NCI-H146 treated with DMSO at 0.1 percent for 48 hours (cell line): ENCODE data around the gene ADSS1.

Experiments used
- DNase-seq: peaks from one replicate; lab custom pipeline; 2025; ENCODE audit not compliant: unreplicated experiment; lab: John Stamatoyannopoulos, UW

The ADSS1 gene

GRCh38 chr14:104731320-104732294, 7.6 kb downstream of the ADSS1 start:
- no peak for DNase-seq

- no peak for DNase-seq
These were observed 8.4 kb downstream of the ADSS1 start for GRCh38 chr14:104732355-104732804.

- no peak for DNase-seq
These were observed 9.1 kb downstream of the ADSS1 start for GRCh38 chr14:104732931-104733681.

- DNase-seq, result no peak
These were observed 10.1 kb downstream of the ADSS1 start for GRCh38 chr14:104734051-104734587.

- no peak for DNase-seq
These were observed 10.6 kb downstream of the ADSS1 start for GRCh38 chr14:104734601-104734990.

DNA sequence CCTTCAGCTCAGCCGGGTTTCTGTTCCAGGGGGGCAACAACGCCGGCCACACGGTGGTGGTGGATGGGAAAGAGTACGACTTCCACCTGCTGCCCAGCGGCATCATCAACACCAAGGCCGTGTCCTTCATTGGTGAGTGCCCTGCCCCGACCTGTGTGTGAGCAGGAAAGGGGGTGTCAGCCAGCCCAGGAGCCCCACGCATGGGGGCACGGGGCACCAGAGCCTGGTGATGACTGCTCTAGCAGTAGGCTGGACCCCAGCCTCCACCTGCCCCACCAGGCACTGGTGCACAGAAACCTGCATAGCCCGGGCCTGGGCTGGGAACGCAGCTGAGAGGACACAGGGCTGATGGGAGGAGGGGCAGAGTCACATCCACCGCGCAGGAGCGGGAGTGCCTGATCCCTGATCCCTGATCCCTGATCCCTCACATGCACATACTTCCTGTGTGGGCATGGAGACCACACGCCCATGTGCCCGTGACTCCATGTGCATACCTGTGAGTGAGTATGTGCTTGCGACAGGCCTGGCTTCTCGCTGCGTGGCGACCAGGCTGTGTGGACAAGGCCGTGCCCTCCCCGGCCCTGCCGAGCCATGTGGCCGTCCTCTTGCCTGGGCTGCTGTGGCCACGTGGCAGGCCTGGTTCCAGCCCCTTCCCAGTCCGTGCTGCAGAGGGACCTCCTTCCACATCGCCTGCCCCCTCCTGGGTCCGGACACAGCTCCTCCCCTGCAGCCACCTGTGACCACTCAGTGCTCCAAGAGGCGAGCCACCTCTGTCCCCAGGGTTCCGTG, 11.2 kb downstream of the ADSS1 start:
- no peak for DNase-seq

DNA sequence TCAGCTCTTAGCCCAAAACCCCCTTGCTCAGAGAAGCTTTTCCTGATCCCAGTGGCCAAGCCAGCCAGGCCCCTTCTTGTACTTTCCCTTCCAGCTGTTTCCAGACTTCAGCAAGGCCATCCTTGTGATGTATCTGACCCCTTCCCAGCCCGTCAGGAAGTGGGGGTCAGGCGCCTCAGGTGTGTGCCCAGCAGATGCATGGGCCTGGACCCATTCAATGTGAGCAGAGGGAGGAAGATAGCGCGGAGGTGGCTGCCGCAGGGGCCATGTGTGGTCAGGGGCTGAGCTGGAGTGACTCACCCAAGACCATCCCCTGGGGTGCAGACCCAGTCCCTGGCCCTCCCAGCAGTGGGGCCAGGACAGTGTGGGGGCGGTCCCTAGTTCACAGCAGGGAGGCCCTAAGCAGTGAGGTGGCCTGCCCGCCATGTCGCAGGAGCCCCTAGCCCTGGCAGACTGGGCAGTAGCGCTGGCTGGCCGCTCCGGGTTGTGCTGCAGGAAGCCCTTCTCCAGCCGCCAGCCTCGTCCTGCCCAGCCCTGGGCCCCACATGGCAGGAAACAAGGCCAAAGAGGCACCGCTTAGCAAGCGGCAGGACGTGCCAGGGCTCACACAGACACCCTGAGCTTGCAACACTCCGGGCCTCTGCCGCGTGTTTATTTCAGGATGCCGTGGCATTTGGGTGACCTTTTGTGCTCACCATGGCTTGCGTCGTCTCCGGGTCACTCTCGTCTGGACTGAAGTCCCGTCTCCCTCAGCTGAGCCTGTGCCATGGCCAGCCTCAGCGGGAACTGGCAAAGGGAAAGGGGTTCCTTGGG, 12.0 kb downstream of the ADSS1 start:
- DNase-seq, result no peak

GRCh38 chr14:104738375-104739019, 14.5 kb downstream of the ADSS1 start:
- no peak for DNase-seq

DNA sequence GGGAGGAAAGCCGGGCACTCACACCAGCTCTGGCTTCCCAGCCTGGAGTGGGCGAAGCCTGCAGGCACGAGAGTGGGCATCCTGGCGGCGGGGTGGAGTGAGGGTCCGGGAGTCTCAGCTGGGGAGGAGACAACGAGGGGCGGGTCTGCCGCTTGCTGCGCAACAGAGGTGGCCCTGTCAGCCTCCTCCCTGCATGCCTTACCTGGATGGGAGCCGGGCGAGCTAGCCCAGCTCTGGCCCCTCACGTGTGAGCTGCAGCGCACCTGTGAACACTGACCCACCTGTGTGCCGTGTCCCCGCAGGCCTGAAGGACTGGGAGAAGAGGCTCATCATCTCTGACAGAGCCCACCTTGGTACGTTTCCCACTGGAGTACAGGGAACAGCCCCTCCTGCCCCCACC, 15.0 kb downstream of the ADSS1 start:
- DNase-seq, result no peak

GRCh38 chr14:104739546-104740516, 15.8 kb downstream of the ADSS1 start:
- peak; percentile 48 for DNase-seq

- no peak for DNase-seq
These were observed 17.2 kb downstream of the ADSS1 start for GRCh38 chr14:104741108-104741802.

- DNase-seq, result no peak
These were observed 17.8 kb downstream of the ADSS1 start for GRCh38 chr14:104741803-104742251.

GRCh38 chr14:104742586-104743455, 18.8 kb downstream of the ADSS1 start:
- no peak for DNase-seq

DNA sequence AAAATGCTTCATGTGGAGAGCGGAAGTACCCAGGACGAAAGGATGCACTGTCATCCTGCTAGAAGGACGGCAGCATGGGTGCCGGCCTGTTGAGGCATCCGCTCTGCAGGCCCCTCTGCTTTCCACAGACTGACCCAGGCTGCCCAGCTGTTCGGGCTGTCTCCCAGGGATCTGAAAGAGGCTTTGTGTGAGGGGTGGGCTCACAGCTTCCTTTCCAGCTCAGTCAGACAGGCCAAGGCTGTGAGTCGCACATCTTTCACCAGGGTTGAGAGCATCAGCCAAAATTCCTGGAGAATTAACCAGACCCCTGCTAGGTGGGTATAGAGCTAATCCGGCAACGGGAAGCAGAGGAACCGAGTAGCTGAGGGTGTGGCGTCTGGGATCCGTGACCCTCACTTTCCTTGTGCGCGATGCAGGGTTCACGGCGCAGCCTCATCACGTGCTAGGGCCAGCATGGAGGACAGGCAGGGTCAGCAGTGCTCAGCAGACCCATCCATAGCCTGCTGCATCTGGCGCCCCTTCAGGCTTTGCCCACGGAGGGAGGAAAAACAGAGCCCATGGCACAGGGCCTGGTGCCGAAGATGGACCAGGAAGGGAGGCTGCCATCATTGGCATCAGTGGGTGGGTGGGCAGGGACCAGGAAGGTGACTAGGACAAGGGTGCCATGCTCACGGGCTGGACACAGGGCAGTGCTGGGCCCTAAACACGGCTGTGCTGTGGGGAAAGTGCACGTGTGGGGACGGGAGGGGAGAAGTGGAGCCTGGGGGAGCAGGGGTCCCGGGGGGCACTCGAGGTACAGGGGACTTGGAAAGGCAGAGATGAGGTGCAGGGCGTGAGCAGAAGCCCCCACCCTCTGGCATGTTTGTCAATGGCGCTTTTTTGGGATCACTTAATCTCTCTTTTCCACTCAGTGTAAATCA, 19.7 kb downstream of the ADSS1 start:
- DNase-seq, result no peak

- no peak for DNase-seq
These were observed 20.5 kb downstream of the ADSS1 start for GRCh38 chr14:104744484-104744883.

DNA sequence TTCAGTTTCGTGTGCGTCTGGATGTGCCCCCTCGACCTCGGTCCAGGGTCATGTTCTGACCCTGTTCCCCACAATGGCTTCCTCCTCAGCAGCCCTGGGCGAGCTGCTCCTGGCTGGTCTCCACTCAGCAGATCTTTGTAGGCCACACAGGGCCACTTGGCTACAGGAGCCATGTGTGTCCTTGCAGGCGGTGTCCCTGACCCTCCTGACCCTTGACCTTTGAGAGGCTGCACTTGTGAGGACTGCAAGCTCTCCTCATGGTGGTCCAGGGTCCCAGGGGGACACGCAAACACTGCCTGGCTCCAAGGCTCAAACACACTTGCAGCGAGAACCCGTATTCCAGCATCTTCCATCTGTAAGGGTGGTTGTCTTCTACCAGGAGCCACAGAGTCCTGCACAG, 21.4 kb downstream of the ADSS1 start:
- DNase-seq, result no peak
